ENCODE data around the gene SYNRG.
"Not testable (repeated sequence)": the region's sequence is repeated elsewhere in the genome, so short reads cannot be mapped to it uniquely, and the experiment has no call there.

Gene SYNRG

GRCh38 chr17:37535906-37536305, 73.3 kb downstream of the SYNRG start:
- no peak for DNase-seq

- DNase-seq = no peak
Observed at GRCh38 chr17:37532756-37533155, 76.5 kb downstream of the SYNRG start.

- DNase-seq = no peak
Observed at GRCh38 chr17:37530420-37530819, 78.8 kb downstream of the SYNRG start.

- DNase-seq = peak; percentile 10 to 59
Observed at GRCh38 chr17:37527249-37527851, 81.9 kb downstream of the SYNRG start.

GRCh38 chr17:37523715-37524219, 85.5 kb downstream of the SYNRG start:
- DNase-seq = no peak

- DNase-seq = no peak
Observed at GRCh38 chr17:37521821-37522220, 87.4 kb downstream of the SYNRG start.

GRCh38 chr17:37520174-37520573, 89.0 kb downstream of the SYNRG start:
- no peak for DNase-seq

GRCh38 chr17:37519251-37519985, 89.8 kb downstream of the SYNRG start:
- DNase-seq = no peak

- DNase-seq = no peak
Observed at GRCh38 chr17:37518826-37519225, 90.4 kb downstream of the SYNRG start.

GRCh38 chr17:37517881-37518280, 91.3 kb downstream of the SYNRG start:
- DNase-seq = no peak

GRCh38 chr17:37516127-37516571, 93.1 kb downstream of the SYNRG start:
- no peak for DNase-seq

GRCh38 chr17:37513711-37514110, 95.5 kb downstream of the SYNRG start:
- no peak for DNase-seq

GRCh38 chr17:37512442-37513068, 96.7 kb downstream of the SYNRG start:
- no peak for DNase-seq

GRCh38 chr17:37511642-37512041, 97.6 kb downstream of the SYNRG start:
- not testable (repeated sequence) for DNase-seq

GRCh38 chr17:37510056-37510455, 99.2 kb downstream of the SYNRG start:
- no peak for DNase-seq

- no peak for DNase-seq
Observed at GRCh38 chr17:37507111-37507510, 102.1 kb downstream of the SYNRG start.

GRCh38 chr17:37506678-37507077, 102.5 kb downstream of the SYNRG start:
- DNase-seq = no peak

- DNase-seq = no peak
Observed at GRCh38 chr17:37505333-37505732, 103.9 kb downstream of the SYNRG start.

GRCh38 chr17:37503148-37503547, 106.1 kb downstream of the SYNRG start:
- no peak for DNase-seq

GRCh38 chr17:37502009-37502936, 106.9 kb downstream of the SYNRG start:
- no peak for DNase-seq

GRCh38 chr17:37500378-37500777, 108.8 kb downstream of the SYNRG start:
- no peak for DNase-seq

GRCh38 chr17:37494971-37495370, 114.2 kb downstream of the SYNRG start:
- no peak for DNase-seq

GRCh38 chr17:37494401-37494831, 114.8 kb downstream of the SYNRG start:
- no peak for DNase-seq
